Neural cell (in vitro differentiated cells): ENCODE data around the gene TBC1D10A. TPM values are rescaled to one million over a fixed set of nuclear protein-coding genes. Genes with fewer than 3 reads are reported as not detected.

Experiments
- H2AFZ ChIP-seq: fragments of 200-600, 300-800 bp; sonication (generic), shearing (Covaris generic); 2 replicates; pipeline ENCODE4 v1.6.0; 2014; ENCODE audit warnings: low read depth, mild to moderate bottlenecking, antibody characterized with exemption, low read length, moderate library complexity
- H3F3A ChIP-seq: fragments of 200-600 bp; shearing (Covaris generic); 2 replicates; pipeline ENCODE4 v1.6.1; 2016; ENCODE audit warnings: mild to moderate bottlenecking, moderate library complexity, mixed read lengths, antibody characterized with exemption, low read length; ENCODE audit not compliant: insufficient read depth, poor library complexity, severe bottlenecking
- H3K27ac ChIP-seq: fragments of 200-600, 300-800 bp; sonication (generic), shearing (Covaris generic); 2 replicates; pipeline ENCODE4 v1.5.1; 2014; ENCODE audit warnings: mild to moderate bottlenecking, low read length, moderate library complexity
- H3K27me3 ChIP-seq: fragments of 300-800, 200-600 bp; sonication (generic), shearing (Covaris generic); 2 replicates; pipeline ENCODE4 v1.6.0; 2014; ENCODE audit warnings: mild to moderate bottlenecking, low read depth, low read length, moderate library complexity; ENCODE audit not compliant: insufficient read depth
- H3K36me3 ChIP-seq: fragments of 300-800, 200-600 bp; sonication (generic), shearing (Covaris generic); 2 replicates; pipeline ENCODE4 v1.5.1; 2014; ENCODE audit warnings: mild to moderate bottlenecking, antibody characterized with exemption, low read length, moderate library complexity; ENCODE audit not compliant: insufficient read depth
- H3K4me2 ChIP-seq: fragments of 300-800, 200-600 bp; sonication (generic), shearing (Covaris generic); 2 replicates; pipeline ENCODE4 v1.6.0; 2014; ENCODE audit warnings: mild to moderate bottlenecking, low read length
- H3K4me3 ChIP-seq: fragments of 300-800, 200-600 bp; sonication (generic), shearing (Covaris generic); 2 replicates; pipeline ENCODE4 v1.5.1; 2014; ENCODE audit warnings: mild to moderate bottlenecking, low read length, moderate library complexity
- H3K79me2 ChIP-seq: fragments of 200-600 bp; shearing (Covaris generic); replicated peaks from 2 replicates; pipeline ENCODE4 v1.6.0; 2014; ENCODE audit warnings: mild to moderate bottlenecking, low read length, moderate library complexity; ENCODE audit not compliant: insufficient read depth
- H3K9ac ChIP-seq: fragments of 300-800, 200-600 bp; sonication (generic), shearing (Covaris generic); 2 replicates; pipeline ENCODE4 v1.6.1; 2016; ENCODE audit warnings: mild to moderate bottlenecking, low read length, mixed read lengths
- H3K9me2 ChIP-seq: fragments of 200-600 bp; shearing (Covaris generic); 2 replicates; pipeline ENCODE4 v1.6.1; 2016; ENCODE audit warnings: mild to moderate bottlenecking, low read length, mixed read lengths; ENCODE audit not compliant: insufficient read depth
- H3K9me3 ChIP-seq: fragments of 200-600, 300-800 bp; sonication (generic), shearing (Covaris generic); 2 replicates; pipeline ENCODE4 v1.6.1; 2016; ENCODE audit warnings: mild to moderate bottlenecking, mixed run types, low read length, moderate library complexity, mixed read lengths
- H4K20me1 ChIP-seq: fragments of 200-600 bp; shearing (Covaris generic); 2 replicates; pipeline ENCODE4 v1.6.1; 2016; ENCODE audit warnings: mild to moderate bottlenecking, mixed run types; ENCODE audit not compliant: insufficient read depth
- CTCF ChIP-seq: fragments of 450-650 bp; IDR thresholded peaks from 2 replicates; pipeline ENCODE4 v1.5.1; 2014; ENCODE audit warnings: antibody characterized with exemption, mild to moderate bottlenecking, moderate library complexity; ENCODE audit not compliant: poor library complexity, severe bottlenecking
- EP300 ChIP-seq: fragments of 450-650 bp; conservative IDR thresholded peaks from 2 replicates; pipeline ENCODE4 v1.6.1; 2014; ENCODE audit warnings: antibody characterized with exemption, mild to moderate bottlenecking, moderate library complexity; ENCODE audit not compliant: poor library complexity, severe bottlenecking
- EZH2 ChIP-seq: fragments of 200-600, 300-800 bp; shearing (Covaris generic), sonication (generic); IDR thresholded peaks from 2 replicates; pipeline ENCODE4 v1.6.1; 2014; ENCODE audit warnings: antibody characterized with exemption, low read length, borderline replicate concordance, mild to moderate bottlenecking; ENCODE audit not compliant: insufficient read depth, poor library complexity, severe bottlenecking
- MXI1 ChIP-seq: fragments of 450-650 bp; conservative IDR thresholded peaks from 2 replicates; pipeline ENCODE4 v1.6.1; 2014; ENCODE audit warnings: antibody characterized with exemption, mild to moderate bottlenecking; ENCODE audit not compliant: poor library complexity, severe bottlenecking
- POLR2AphosphoS5 ChIP-seq: IDR thresholded peaks from 2 replicates; pipeline ENCODE4 v1.6.1; 2012
- RAD21 ChIP-seq: fragments of 450-650 bp; conservative IDR thresholded peaks from 2 replicates; pipeline ENCODE4 v1.6.1; 2014; ENCODE audit warnings: antibody characterized with exemption, mild to moderate bottlenecking, moderate library complexity
- SMC3 ChIP-seq: fragments of 450-650 bp; conservative IDR thresholded peaks from 2 replicates; pipeline ENCODE4 v1.6.1; 2014; ENCODE audit warnings: antibody characterized with exemption, mild to moderate bottlenecking, moderate library complexity; ENCODE audit not compliant: poor library complexity
- TAF1 ChIP-seq: IDR thresholded peaks from 2 replicates; pipeline ENCODE4 v1.6.1; 2012; ENCODE audit warnings: low read depth
- polyA plus RNA-seq: library from polyadenylated mRNA; depleted of rRNA; stranded (reverse); fragments of >200 nt; gene quantifications from 2 replicates; pipeline ENCODE4 v1.2.3, GENCODE V29; 2014
- TF ChIP-seq, protein P1 (sequence below): IDR thresholded peaks from 2 replicates; pipeline ENCODE4 v1.6.1; 2012; ENCODE audit warnings: borderline replicate concordance

The TBC1D10A gene
- polyA plus RNA-seq, 1 donor from 2014 or later, result 11.9 TPM

GRCh38 chr22:30371981-30372380 is 45.2 kb upstream of the TBC1D10A start:
- H3K27me3 ChIP-seq, result no peaks in the 10 kb centered on the region
- TF ChIP-seq EP300 (no peak), CTCF (no peak), RAD21 (no peak)
- no peaks in the 10 kb centered on the region for H4K20me1 ChIP-seq
- no peak overlapping the region for H3K27ac ChIP-seq
- no peak overlapping the region for H3K4me3 ChIP-seq
- no peaks in the 10 kb centered on the region for H3K9me3 ChIP-seq
- H3F3A ChIP-seq, result no peaks in the 10 kb centered on the region
- no peaks in the 10 kb centered on the region for H3K36me3 ChIP-seq
- no peak overlapping the region for H3K4me2 ChIP-seq
- no peaks in the 10 kb centered on the region for H3K9me2 ChIP-seq
- no peak overlapping the region for H2AFZ ChIP-seq
- H3K79me2 ChIP-seq, result no peaks in the 10 kb centered on the region
- H3K9ac ChIP-seq, result no peak overlapping the region

GRCh38 chr22:30371321-30371720 is 44.6 kb upstream of the TBC1D10A start:
- TF ChIP-seq MXI1 (no peak), SMC3 (no peak), EZH2 (no peak), POLR2AphosphoS5 (no peak), RAD21 (no peak), TAF1 (no peak), CTCF (no peak)
- TF ChIP-seq, protein P1, sequence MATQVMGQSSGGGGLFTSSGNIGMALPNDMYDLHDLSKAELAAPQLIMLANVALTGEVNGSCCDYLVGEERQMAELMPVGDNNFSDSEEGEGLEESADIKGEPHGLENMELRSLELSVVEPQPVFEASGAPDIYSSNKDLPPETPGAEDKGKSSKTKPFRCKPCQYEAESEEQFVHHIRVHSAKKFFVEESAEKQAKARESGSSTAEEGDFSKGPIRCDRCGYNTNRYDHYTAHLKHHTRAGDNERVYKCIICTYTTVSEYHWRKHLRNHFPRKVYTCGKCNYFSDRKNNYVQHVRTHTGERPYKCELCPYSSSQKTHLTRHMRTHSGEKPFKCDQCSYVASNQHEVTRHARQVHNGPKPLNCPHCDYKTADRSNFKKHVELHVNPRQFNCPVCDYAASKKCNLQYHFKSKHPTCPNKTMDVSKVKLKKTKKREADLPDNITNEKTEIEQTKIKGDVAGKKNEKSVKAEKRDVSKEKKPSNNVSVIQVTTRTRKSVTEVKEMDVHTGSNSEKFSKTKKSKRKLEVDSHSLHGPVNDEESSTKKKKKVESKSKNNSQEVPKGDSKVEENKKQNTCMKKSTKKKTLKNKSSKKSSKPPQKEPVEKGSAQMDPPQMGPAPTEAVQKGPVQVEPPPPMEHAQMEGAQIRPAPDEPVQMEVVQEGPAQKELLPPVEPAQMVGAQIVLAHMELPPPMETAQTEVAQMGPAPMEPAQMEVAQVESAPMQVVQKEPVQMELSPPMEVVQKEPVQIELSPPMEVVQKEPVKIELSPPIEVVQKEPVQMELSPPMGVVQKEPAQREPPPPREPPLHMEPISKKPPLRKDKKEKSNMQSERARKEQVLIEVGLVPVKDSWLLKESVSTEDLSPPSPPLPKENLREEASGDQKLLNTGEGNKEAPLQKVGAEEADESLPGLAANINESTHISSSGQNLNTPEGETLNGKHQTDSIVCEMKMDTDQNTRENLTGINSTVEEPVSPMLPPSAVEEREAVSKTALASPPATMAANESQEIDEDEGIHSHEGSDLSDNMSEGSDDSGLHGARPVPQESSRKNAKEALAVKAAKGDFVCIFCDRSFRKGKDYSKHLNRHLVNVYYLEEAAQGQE, result no peak

More at GRCh38 chr22:30371321-30371720, 44.6 kb upstream of the TBC1D10A start:
- no peak overlapping the region for H3K27ac ChIP-seq
- no peaks in the 10 kb centered on the region for H3K36me3 ChIP-seq
- H2AFZ ChIP-seq, result no peak overlapping the region
- H3K4me2 ChIP-seq, result no peak overlapping the region
- no peaks in the 10 kb centered on the region for H3K27me3 ChIP-seq
- no peaks in the 10 kb centered on the region for H3K9me3 ChIP-seq
- H3K9me2 ChIP-seq, result no peaks in the 10 kb centered on the region
- H3K79me2 ChIP-seq, result no peaks in the 10 kb centered on the region
- no peak overlapping the region for H3K4me3 ChIP-seq
- no peaks in the 10 kb centered on the region for H4K20me1 ChIP-seq
- no peaks in the 10 kb centered on the region for H3F3A ChIP-seq
- H3K9ac ChIP-seq, result no peak overlapping the region
